ENCODE results near the gene PRDM2.

PRDM2 gene

GRCh38 chr1:13818926-13819325 is 118.9 kb downstream of the PRDM2 start:
- no peak for DNase-seq

GRCh38 chr1:13819642-13820041 is 119.7 kb downstream of the PRDM2 start:
- DNase-seq: no peak

DNA sequence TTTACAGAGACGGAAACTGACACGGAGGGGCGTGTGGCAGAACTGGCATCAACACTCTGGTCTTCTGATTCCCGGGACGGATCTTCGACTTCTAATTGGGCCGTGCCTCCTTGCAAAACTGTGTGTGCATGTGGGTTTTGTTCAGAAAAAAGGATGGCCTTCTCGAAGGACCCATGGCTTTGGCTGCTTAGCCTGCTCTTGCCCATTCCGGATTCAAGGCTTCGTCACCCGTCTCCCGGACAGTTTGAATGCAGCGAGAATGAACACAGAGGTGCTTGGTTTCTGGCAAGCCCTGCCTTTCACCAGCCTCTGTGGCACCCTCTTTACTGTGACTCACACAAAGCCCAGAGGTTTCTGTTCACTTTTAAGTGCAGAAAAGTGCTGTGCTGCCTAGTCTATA is 120.1 kb downstream of the PRDM2 start:
- DNase-seq: no peak

- DNase-seq: no peak
Observed at GRCh38 chr1:13820456-13820855, 120.5 kb downstream of the PRDM2 start.

- no peak for DNase-seq
Observed at GRCh38 chr1:13823126-13823880, 123.3 kb downstream of the PRDM2 start.

- no peak for DNase-seq
Observed at GRCh38 chr1:13823936-13824335, 123.9 kb downstream of the PRDM2 start.

DNA sequence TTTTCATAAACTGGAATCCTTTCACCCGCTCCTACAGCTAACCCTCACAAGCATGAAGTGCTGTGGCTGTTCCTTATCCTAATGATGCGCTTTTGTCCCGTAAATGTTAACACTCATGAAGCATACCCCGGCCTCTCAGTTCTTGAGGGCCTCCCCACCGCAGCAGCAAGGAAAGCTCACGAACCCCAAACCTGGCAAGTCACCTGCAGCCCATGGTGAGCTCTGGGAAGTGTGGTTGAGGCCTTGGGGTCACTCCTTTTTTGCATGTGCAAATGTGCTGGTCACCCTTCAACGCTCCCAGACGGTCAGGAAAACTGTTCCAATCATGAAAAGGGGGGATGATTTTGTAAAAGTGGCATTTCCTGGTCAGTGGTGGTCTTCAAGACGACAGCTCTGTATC is 124.6 kb downstream of the PRDM2 start:
- no peak for DNase-seq

DNA sequence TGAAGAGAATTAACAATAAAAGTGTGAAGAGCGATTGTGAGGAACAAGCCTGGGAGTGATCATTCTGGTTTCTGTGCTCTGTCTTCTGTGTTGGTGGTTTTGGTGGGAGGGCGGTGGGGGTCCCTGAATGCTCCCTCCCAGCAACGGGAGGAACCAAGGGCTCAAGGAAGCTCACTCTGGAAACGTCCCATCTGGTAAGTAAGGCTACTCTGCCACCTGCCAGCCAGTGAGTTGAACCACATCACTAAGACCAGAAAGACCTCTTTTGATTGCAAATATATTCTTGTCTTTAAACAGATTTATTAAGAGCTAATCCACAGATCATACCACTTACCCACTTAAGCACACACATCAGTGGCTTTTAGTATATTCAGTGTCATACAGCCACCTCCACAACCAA is 125.0 kb downstream of the PRDM2 start:
- no peak for DNase-seq

DNA sequence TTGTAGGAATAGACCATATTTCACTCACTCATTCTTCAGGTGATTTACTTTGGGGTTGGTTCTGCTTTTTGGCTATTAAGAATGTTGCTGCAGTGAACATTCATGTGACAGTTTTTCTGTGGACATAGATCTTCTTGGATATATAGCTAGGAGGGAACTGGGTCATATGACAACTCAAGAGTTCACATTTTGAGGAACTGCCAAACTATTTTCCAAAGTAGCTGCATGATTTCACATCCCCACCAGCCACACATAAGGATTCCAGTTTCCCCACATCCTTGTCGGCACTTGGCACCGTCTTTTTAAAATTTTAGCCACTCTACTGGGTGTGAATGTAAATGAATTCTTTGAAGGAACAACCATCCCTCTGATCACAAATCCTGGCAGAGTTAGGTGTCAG is 126.0 kb downstream of the PRDM2 start:
- DNase-seq: no peak

DNA sequence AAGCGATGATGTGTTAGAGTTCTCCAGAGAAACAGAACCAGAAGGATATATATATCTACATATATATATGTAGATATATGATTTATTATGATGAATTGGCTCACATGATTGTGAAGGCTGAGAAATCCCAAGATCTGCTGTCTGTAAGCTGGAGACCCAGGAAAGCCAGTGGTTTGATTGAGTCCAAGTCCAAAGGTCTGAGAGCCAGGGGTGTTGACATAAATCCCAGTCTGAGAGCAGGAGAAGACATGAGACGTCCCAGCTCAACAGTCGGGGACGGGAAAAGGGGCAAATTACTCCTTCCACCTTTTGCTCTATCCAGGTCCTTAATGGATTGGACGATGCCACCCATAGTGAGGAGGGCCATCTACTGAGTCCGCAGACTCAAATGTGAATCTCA is 126.6 kb downstream of the PRDM2 start:
- no peak for DNase-seq

GRCh38 chr1:13828454-13829151 is 128.6 kb downstream of the PRDM2 start:
- DNase-seq: peak; percentile 79

DNA sequence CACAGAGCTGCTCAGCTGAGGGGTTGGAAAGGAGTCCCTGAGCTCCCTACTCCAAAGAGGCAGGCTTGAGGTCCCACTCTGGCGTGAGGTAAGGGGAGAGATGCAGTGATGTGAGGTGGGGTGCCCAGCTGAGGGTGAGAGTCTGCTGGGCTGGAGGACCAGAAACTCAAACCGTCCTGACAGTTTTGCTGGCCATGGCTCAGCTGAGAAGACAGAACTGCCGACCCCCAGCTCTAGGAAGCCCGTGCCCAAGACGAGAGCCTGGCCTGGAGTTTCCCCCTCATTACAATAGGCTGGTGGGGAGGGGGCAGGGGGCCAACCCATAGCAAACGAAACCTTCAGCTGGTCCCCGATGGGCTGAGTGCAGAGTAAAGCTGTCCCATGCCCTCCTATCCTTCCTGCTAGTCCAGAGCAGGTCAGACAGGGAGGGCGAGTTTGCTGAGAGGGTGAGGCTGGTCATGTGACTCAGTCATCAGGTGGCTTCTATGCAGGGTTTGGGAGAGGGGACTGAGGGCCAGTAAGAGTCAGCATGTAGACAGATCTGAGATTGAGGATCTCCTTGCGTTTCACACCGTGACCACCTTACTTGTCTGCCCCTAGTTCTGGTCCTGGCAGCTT is 129.3 kb downstream of the PRDM2 start:
- peak; percentile 72 for DNase-seq

DNA sequence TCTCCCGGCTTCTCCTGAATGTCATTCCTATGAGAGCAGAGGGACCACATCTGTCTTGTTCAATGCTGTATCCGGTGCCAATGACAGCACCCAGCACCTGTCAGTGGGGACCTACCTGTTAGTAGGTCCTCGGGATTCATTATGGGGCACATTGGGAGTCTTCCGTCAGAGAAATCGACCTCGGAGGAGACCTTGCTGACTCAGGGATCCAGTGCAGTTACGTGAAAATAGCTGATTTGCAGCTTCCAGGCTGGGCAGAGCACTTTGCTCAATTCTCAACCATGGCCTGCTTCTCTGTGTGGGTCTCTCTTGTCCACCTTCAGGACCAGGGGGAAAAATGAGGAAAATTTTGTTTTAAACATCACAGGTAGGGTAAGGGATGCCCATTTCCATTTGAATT is 130.2 kb downstream of the PRDM2 start:
- no peak for DNase-seq

- DNase-seq: peak; percentile 70
Observed at GRCh38 chr1:13830616-13831280, 130.8 kb downstream of the PRDM2 start.

- peak; percentile 81 for DNase-seq
Observed at GRCh38 chr1:13832100-13832499, 132.1 kb downstream of the PRDM2 start.

- DNase-seq: peak; percentile 81
Observed at GRCh38 chr1:13832536-13832935, 132.5 kb downstream of the PRDM2 start.

GRCh38 chr1:13836136-13836535 is 136.1 kb downstream of the PRDM2 start:
- DNase-seq: no peak

DNA sequence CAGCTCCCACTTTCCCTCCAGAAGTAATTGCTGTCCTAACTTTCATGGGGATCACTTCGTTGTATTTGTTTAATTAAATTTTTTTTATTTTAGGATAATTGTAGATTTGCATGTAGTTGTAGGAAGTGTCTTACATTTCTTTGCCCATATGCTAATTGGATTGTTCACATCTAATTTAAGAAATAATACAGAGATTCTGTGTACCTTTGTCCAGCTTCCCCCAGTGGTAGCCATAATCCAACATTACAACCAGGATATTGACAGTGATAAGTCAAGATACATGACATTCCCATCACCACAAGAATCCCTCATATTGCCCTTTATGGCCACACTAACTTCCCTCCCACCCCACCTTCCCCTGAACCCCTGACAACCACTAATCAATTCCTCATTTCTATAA is 136.6 kb downstream of the PRDM2 start:
- no peak for DNase-seq

DNA sequence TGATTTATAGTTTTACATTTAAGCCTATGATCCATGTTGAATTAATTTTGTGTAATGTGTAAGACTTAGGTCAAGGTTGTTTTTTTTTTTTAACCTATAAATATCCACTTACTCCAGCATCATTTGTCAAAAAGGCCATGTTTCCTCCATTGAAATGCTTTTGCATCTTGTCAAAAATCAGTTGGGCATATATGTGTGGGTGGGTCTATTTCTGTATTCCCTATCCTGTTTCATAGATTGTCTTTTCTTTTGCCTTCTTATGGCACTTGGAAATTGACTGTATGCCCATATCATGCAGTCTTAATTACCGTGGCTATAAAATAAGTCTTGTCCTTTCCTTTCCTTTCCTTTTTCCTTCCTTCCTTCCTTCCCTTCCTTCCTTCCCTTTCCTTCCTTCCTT is 138.2 kb downstream of the PRDM2 start:
- no peak for DNase-seq

DNA sequence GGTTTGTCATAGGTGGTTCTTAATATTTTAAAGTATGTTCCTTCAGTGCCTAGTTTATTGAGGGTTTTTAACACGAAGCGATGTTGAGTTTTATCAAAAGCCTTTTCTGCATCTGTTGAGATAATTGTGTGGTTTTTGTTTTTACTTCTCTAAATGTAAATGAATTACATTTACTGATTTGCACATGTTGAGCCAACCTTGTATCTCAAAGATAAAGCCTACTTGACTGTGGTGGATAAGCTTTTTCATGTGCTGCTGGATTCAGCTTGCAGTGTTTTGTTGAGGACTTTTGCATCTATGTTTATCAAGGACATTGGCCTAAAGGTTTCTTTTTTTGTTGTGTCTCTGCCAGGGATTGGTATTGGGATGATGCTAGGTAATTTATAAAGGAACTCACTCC is 142.5 kb downstream of the PRDM2 start:
- DNase-seq: no peak

GRCh38 chr1:13851726-13852125 is 151.7 kb downstream of the PRDM2 start:
- no peak for DNase-seq

GRCh38 chr1:13855554-13855953 is 155.6 kb downstream of the PRDM2 start:
- no peak for DNase-seq

- DNase-seq: no peak
Observed at GRCh38 chr1:13860031-13860430, 160.0 kb downstream of the PRDM2 start.

- DNase-seq: no peak
Observed at GRCh38 chr1:13864760-13865159, 164.8 kb downstream of the PRDM2 start.
